B cell (primary cell): ENCODE data around the gene GNB1. TPM values are rescaled to one million over a fixed set of nuclear protein-coding genes. Genes with fewer than 3 reads are reported as not detected.

Experiments used
- ATAC-seq: fragments of 200-7000 bp; cut with Tn5 transposase; one replicate; pipeline ENCODE4 v1.10.0; 2021; ENCODE audit warnings: low read depth, mild to moderate bottlenecking, moderate number of reproducible peaks, moderate library complexity
- CTCF ChIA-PET: fragments of 350-600 bp; sonication (Branson Sonifier 250); formaldehyde crosslinking; loops from one replicate; lab custom pipeline; 2021; ENCODE audit warnings: antibody characterized with exemption, inconsistent platforms; lab: Charles Lee
- POLR2A ChIA-PET: fragments of 350-600 bp; sonication (Branson Sonifier 250); formaldehyde crosslinking; loops from one replicate; lab custom pipeline; 2021; ENCODE audit warnings: antibody characterized with exemption; lab: Charles Lee
- DNase-seq: peaks from one replicate; pipeline ENCODE4 v3.0.0; 2013
- H2AFZ ChIP-seq: 2 replicates; pipeline ENCODE4 v1.6.1; 2012; ENCODE audit warnings: mild to moderate bottlenecking, low read depth, low read length; ENCODE audit not compliant: insufficient read depth, poor library complexity, severe bottlenecking
- H3K27ac ChIP-seq, 2 donors: 1 replicate in 1 of 2; 2 replicates in 1 of 2; pipeline ENCODE4 v1.5.1; 2012 to 2013; ENCODE audit warnings: low read length in 2 of 2, mild to moderate bottlenecking in 2 of 2, moderate library complexity in 1 of 2
- H3K27me3 ChIP-seq, 4 experiments: fragments of 200-600 bp in 1 of 4; sonication (generic) in 1 of 4; replicated peaks in 1 of 4; 1 replicate in 2 of 4; 2 replicates in 2 of 4; pipeline versions ENCODE4 v1.6.1 to v1.7.0; 2013 to 2016; ENCODE audit warnings: low read length in 3 of 4, mild to moderate bottlenecking in 2 of 4, mixed read lengths in 1 of 4, moderate library complexity in 1 of 4; ENCODE audit not compliant: insufficient read depth in 4 of 4, control insufficient read depth in 3 of 4; ENCODE audit errors: control extremely low read depth in 1 of 4
- H3K36me3 ChIP-seq, 2 experiments: replicated peaks in 1 of 2; 1 replicate in 1 of 2; 2 replicates in 1 of 2; pipeline versions ENCODE4 v1.6.1 to v1.7.1; 2013; ENCODE audit warnings: low read length in 1 of 2; ENCODE audit not compliant: insufficient read depth in 2 of 2, control insufficient read depth in 1 of 2; ENCODE audit errors: control extremely low read depth in 1 of 2, extremely low read depth in 1 of 2
- H3K4me1 ChIP-seq, 2 donors: fragments of 200-600 bp in 1 of 2; sonication (generic) in 1 of 2; 1 replicate in 1 of 2; 2 replicates in 1 of 2; pipeline versions ENCODE4 v1.5.1 to v1.6.1; 2013 to 2017; ENCODE audit warnings: low read length in 2 of 2; ENCODE audit not compliant: control insufficient read depth in 2 of 2, insufficient read depth in 2 of 2
- H3K4me2 ChIP-seq: replicated peaks from 2 replicates; pipeline ENCODE3; 2012; ENCODE audit warnings: mild to moderate bottlenecking, low read depth, low read length; ENCODE audit not compliant: poor library complexity, severe bottlenecking
- H3K4me3 ChIP-seq, 5 experiments: fragments of 200-600 bp in 1 of 5; sonication (generic) in 1 of 5; 1 replicate in 3 of 5; 2 replicates in 2 of 5; pipeline versions ENCODE4 v1.5.1 to v1.7.0; 2011 to 2016; ENCODE audit warnings: low read length in 4 of 5, mild to moderate bottlenecking in 4 of 5, low read depth in 2 of 5, control low read depth in 1 of 5, moderate library complexity in 1 of 5; ENCODE audit not compliant: insufficient read depth in 1 of 5; ENCODE audit errors: control extremely low read depth in 1 of 5, extremely low read depth in 1 of 5
- H3K79me2 ChIP-seq: fragments of 200-600 bp; sonication (generic); one replicate; pipeline ENCODE4 v1.6.0; 2016; ENCODE audit warnings: low read length; ENCODE audit not compliant: control insufficient read depth, insufficient read depth
- H3K9ac ChIP-seq: fragments of 200-600 bp; sonication (generic); 2 replicates; pipeline ENCODE4 v1.6.1; 2017; ENCODE audit warnings: mild to moderate bottlenecking, low read length, moderate library complexity
- H3K9me3 ChIP-seq, 3 donors: one replicate each; pipeline versions ENCODE4 v1.6.1 to v1.7.1; 2013; ENCODE audit warnings: low read length in 2 of 3; ENCODE audit not compliant: control insufficient read depth in 2 of 3, insufficient read depth in 1 of 3; ENCODE audit errors: control extremely low read depth in 1 of 3
- H4K20me1 ChIP-seq: 2 replicates; pipeline ENCODE4 v1.6.0; 2012; ENCODE audit warnings: mild to moderate bottlenecking, low read length; ENCODE audit not compliant: insufficient read depth, control insufficient read depth, poor library complexity, severe bottlenecking
- H3K27ac Mint-ChIP-seq: one replicate; pipeline ENCODE4 v1.8.0; 2021; ENCODE audit warnings: mixed read lengths
- H3K27me3 Mint-ChIP-seq: one replicate; pipeline ENCODE4 v1.8.0; 2021; ENCODE audit warnings: mixed read lengths
- H3K4me1 Mint-ChIP-seq: one replicate; pipeline ENCODE4 v1.8.0; 2021; ENCODE audit warnings: mixed read lengths
- H3K4me3 Mint-ChIP-seq: one replicate; pipeline ENCODE4 v1.8.0; 2021; ENCODE audit warnings: mixed read lengths
- H3K9me3 Mint-ChIP-seq: one replicate; pipeline ENCODE4 v1.8.0; 2022; ENCODE audit warnings: mixed read lengths; ENCODE audit not compliant: insufficient read depth
- CTCF ChIP-seq: fragments of 200-600 bp; IDR thresholded peaks from one replicate; pipeline ENCODE4 v1.8.0; 2022; ENCODE audit warnings: antibody characterized with exemption, mild to moderate bottlenecking
- EZH2 ChIP-seq: IDR thresholded peaks from 2 replicates; pipeline ENCODE4 v1.6.1; 2012; ENCODE audit warnings: borderline replicate concordance, low read depth, mild to moderate bottlenecking, moderate library complexity, low read length; ENCODE audit not compliant: insufficient read depth, poor library complexity, severe bottlenecking
- WGBS: methylation state at CpG from one replicate; pipeline ENCODE4 v1.1.5; 2013; ENCODE audit warnings: missing lambda C conversion rate; ENCODE audit not compliant: insufficient coverage; 5-methylcytosine and 5-hydroxymethylcytosine counted together
- intact Hi-C: fragments of 100-400 bp; cut with micrococcal nuclease; formaldehyde crosslinking; loops from one replicate; pipeline ENCODE4 v1.10.0; 2022
- polyA plus RNA-seq: library from polyadenylated mRNA; depleted of rRNA; stranded (reverse); fragments of >200 nt; gene quantifications from 2 replicates; pipeline ENCODE4 v1.2.3, GENCODE V29; 2012
- total RNA-seq, 2 donors: library from RNA; stranded (reverse); fragments of 120-200 nt in 1 of 2; gene quantifications; 1 replicate in 1 of 2; 2 replicates in 1 of 2; pipeline versions ENCODE4 v1.2.3 to v1.2.4, GENCODE V29; 2013 to 2022

GNB1 gene
- total and polyA plus RNA-seq, 2 donors (not counting 1 experiment from before 2014, with no cell fraction given): 249 to 269 TPM

GRCh38 chr1:1877865-1878436 is 12.9 kb downstream of the GNB1 start:
- intact Hi-C loops: no loop called here
- no peak for DNase-seq
- Histone ChIP-seq H2AFZ (no peak overlapping the region), H3K27me3 (no peaks in the 10 kb centered on the region), H3K9me3 (no peaks in the 10 kb centered on the region), H3K4me3 (no peak overlapping the region), H3K36me3 (peaks cover 2 to 45% of the 10 kb centered on the region in 2 experiments), H3K9ac (no peak overlapping the region), H3K79me2 (peaks cover 99% of the 10 kb centered on the region), H3K27ac (peak overlapping the region in 1 of 2 donors; percentile 48), H3K4me2 (no peak overlapping the region), H4K20me1 (peaks cover 94% of the 10 kb centered on the region), H3K4me1 (peaks cover 40 to 59% of the 10 kb centered on the region in 2 donors)
- no peaks in the 10 kb centered on the region for H3K9me3 Mint-ChIP-seq
- peak overlapping the region; percentile 1 for H3K27ac Mint-ChIP-seq
- CTCF ChIA-PET: no interaction called here
- H3K27me3 Mint-ChIP-seq: no peaks in the 10 kb centered on the region
- peaks cover 77% of the 10 kb centered on the region for H3K4me1 Mint-ChIP-seq
- 94% methylated on average over 3 of the region's 5 CpGs for WGBS
- peak overlapping the region; percentile 1 for H3K4me3 Mint-ChIP-seq
- POLR2A ChIA-PET: interaction anchor here (0.6 kb wide), 1 partner anchor 63 kb away, joined by 3 read pairs; no protein-coding TSS in a partner anchor
- no peak for ATAC-seq
- no peak for TF ChIP-seq EZH2
- TF ChIP-seq CTCF: no peak

- Histone ChIP-seq H2AFZ (no peak overlapping the region), H3K9me3 (no peaks in the 10 kb centered on the region), H3K36me3 (peaks cover 2 to 48% of the 10 kb centered on the region in 2 experiments), H3K4me2 (peak overlapping the region; percentile 9), H3K27ac (peak overlapping the region in 1 of 2 donors; percentile 16), H3K79me2 (peaks cover 99% of the 10 kb centered on the region), H4K20me1 (peaks cover 94% of the 10 kb centered on the region), H3K9ac (no peak overlapping the region), H3K4me3 (no peak overlapping the region), H3K4me1 (peaks cover 46 to 66% of the 10 kb centered on the region in 2 donors), H3K27me3 (no peaks in the 10 kb centered on the region)
- intact Hi-C loops: no loop called here
- Mint-ChIP-seq H3K4me1 (peaks cover 81% of the 10 kb centered on the region), H3K27ac (peak overlapping the region; percentile 28), H3K27me3 (no peaks in the 10 kb centered on the region), H3K9me3 (no peaks in the 10 kb centered on the region), H3K4me3 (no peak overlapping the region)
- POLR2A ChIA-PET: no interaction called here
- no peak for TF ChIP-seq CTCF
- TF ChIP-seq EZH2: no peak
- CTCF ChIA-PET: no interaction called here
- no peak for DNase-seq
- WGBS: 70% methylated on average over 4 of the region's 11 CpGs
- ATAC-seq: no peak
These were observed 14.5 kb downstream of the GNB1 start for GRCh38 chr1:1876335-1876930.
